Neural cell (in vitro differentiated cells): ENCODE data around the gene HBZ.

Experiments
- CTCF ChIP-seq: fragments of 450-650 bp; IDR thresholded peaks from 2 replicates; pipeline ENCODE4 v1.5.1; 2014; ENCODE audit warnings: antibody characterized with exemption, mild to moderate bottlenecking, moderate library complexity; ENCODE audit not compliant: poor library complexity, severe bottlenecking
- EP300 ChIP-seq: fragments of 450-650 bp; conservative IDR thresholded peaks from 2 replicates; pipeline ENCODE4 v1.6.1; 2014; ENCODE audit warnings: antibody characterized with exemption, mild to moderate bottlenecking, moderate library complexity; ENCODE audit not compliant: poor library complexity, severe bottlenecking
- SMC3 ChIP-seq: fragments of 450-650 bp; conservative IDR thresholded peaks from 2 replicates; pipeline ENCODE4 v1.6.1; 2014; ENCODE audit warnings: antibody characterized with exemption, mild to moderate bottlenecking, moderate library complexity; ENCODE audit not compliant: poor library complexity

GRCh38 chr16:119835-120491 is 32.5 kb upstream of the HBZ start:
- TF ChIP-seq CTCF (no peak), EP300 (no peak), SMC3 (no peak)
